KBM-7 (cell line): Measurements from ENCODE around the gene CSNK1A1.
"Not testable (repeated sequence)": the region's sequence is repeated elsewhere in the genome, so short reads cannot be mapped to it uniquely, and the experiment has no call there.

Source experiments
- DNase-seq: peaks from one replicate; pipeline ENCODE4 v3.0.0-alpha.2; 2015
- in situ Hi-C: fragments of 300-500 bp; cut with MboI; formaldehyde crosslinking; loops from 2 replicates; pipeline ENCODE4 v1.14.3; 2020; ENCODE audit warnings: low sequenced_read_pairs, low pct_unique_long_range_greater_than_20kb, mixed read lengths

Gene CSNK1A1

GRCh38 chr5:149472399-149472798, 78.8 kb downstream of the CSNK1A1 start:
- DNase-seq = no peak
- in situ Hi-C loops = no loop called here

GRCh38 chr5:149471406-149472183, 79.6 kb downstream of the CSNK1A1 start:
- in situ Hi-C loops = no loop called here
- no peak for DNase-seq

- in situ Hi-C loops = no loop called here
- no peak for DNase-seq
Observed at GRCh38 chr5:149470942-149471341, 80.3 kb downstream of the CSNK1A1 start.

GRCh38 chr5:149466457-149466972, 84.7 kb downstream of the CSNK1A1 start:
- in situ Hi-C loops = no loop called here
- DNase-seq = peak; percentile 86

DNA sequence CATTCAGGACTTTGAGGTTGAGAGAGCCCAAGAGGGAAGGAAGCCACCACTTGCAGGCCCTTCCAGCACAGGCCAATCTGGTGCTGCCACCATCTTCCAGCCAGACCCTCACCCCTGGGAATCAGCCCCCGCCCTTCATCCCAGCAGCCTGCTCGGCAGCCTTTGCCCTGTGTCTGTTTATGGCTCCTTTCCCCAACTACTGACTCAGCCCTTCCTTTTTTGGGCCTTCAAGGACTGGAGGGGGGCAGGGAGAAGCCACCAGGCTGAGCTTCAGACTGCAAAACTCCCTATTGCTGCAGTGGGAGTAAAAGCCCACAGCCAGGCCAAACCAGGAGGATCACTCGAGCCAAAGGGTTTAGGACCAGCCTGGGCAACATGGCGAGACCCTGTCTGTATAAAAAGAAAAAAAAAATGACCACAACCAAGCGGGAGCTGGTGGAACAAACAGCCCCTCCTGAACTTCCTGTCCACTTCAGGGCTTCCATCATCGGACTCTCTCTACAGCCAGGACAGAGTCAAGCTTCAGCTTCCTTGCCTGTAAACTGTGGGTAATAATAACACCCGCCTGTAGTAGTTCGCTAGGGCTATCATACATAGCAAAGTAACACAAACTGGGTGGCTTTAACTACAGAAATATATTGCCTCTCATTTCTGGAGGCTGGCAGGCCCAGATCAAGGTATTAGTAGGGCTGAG, 86.3 kb downstream of the CSNK1A1 start:
- in situ Hi-C loops = no loop called here
- peak; percentile 51 for DNase-seq

DNA sequence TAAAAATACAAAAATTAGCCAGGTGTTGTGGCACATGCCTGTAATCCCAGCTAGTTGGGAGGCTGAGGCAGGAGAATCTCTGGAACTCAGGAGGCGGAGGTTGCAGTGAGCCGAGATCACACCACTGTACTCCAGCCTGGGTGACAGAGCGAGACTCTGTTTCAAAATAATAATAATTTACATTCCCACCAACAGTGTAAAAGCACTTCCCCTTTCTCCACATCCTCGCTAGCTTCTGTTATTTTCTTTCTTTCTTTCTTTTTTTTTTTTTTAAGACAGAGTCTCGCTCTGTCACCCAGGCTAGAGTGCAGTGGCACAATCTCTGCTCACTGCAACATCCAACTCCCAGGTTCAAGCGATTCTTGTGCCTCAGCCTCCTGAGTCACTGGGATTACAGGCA, 89.3 kb downstream of the CSNK1A1 start:
- in situ Hi-C loops = not testable (repeated sequence)
- DNase-seq = peak; percentile 38

GRCh38 chr5:149459891-149460290, 91.3 kb downstream of the CSNK1A1 start:
- DNase-seq = no peak
- in situ Hi-C loops = no loop called here

DNA sequence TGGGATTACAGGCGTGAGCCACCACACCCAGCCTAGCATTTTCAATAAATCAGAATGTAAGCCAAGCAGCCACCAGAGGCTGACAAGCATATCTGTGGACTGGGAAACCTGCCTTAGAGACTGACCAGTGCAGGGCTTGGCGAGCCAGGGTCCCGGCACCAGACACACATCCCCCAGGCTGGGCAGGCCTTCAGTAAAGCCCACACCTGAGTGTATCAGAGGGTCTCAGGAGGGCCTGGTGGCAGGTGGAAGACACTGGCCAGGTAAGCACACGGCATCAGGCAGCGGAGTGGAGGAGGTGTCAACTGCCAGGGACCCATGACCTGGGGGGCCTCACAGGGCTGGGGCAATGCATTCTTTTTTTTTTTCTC, 93.9 kb downstream of the CSNK1A1 start:
- DNase-seq = no peak
- in situ Hi-C loops = no loop called here

GRCh38 chr5:149456597-149457392, 94.4 kb downstream of the CSNK1A1 start:
- peak; percentile 25 for DNase-seq

DNA sequence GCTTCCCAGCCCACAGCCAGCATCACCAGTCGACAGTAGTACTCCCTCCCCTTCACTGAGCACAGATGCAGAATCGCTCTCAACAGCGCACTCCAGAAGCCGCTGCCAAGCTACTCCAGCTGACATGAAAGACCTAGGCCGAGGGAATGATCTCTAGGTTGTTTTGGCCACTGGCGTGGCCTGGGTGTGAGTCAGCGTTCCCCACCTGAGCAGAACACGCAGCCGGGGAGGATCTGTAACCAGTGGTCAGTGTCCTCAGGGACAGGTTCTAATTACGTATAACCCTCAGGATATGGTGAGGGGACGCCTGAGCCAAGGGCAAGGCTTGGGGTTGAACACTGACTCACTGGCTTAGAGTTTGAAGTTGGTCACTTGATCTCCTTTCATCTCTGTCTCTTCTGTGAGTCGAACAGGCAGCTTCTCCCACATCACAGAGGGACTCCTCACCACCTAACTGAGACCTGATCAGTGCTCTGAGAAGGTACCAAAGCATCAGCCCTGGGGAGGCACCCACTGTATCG, 95.3 kb downstream of the CSNK1A1 start:
- in situ Hi-C loops = no loop called here
- no peak for DNase-seq

More at GRCh38 chr5:149456597-149457392, 94.4 kb downstream of the CSNK1A1 start:
- in situ Hi-C loops = no loop called here

- no peak for DNase-seq
- in situ Hi-C loops = no loop called here
Observed at GRCh38 chr5:149453618-149454415, 97.4 kb downstream of the CSNK1A1 start.

DNA sequence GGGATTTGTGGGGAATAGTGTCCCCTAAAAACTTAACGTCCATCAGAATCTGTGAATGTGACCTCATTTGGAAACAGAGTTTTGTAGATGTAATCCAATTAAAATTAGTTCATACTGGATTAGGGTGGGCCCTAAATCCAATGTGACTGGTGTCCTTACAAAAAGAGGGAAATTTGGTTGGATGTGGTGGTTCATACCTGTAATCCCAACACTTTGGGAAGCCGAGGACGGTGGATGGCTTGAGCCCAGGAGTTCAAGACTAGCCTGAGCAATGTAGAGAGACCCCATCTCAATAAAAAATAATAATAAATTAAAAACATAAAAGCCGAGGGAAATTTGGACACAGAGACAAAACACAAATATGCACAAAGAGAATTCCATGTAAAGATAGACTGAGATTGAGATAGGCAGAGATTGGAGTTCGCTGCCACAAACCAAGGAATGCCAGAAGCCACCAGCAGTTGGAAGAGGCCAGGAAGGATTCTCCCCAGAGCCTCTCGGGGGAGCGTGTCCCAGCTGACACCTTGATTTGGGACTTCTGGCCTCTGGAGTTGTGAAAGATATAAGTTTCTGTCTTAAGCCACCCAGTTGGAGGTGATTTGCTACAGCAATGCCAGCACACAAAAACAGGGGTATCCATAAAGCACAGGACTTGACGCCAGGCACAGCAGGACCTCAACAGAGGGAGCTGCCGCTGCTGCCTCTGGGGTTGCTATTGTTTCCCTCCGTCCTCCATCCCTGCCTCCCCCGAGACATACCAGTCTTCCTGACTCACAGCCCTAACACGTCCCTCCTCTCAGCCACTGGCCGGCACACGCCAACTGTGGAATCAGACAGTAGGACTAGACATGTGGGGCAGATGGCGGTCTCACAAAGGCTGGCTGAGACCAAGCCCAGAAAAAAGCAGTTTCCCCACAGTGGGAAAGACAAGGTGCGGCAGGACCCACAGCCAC, 98.3 kb downstream of the CSNK1A1 start:
- no peak for DNase-seq

DNA sequence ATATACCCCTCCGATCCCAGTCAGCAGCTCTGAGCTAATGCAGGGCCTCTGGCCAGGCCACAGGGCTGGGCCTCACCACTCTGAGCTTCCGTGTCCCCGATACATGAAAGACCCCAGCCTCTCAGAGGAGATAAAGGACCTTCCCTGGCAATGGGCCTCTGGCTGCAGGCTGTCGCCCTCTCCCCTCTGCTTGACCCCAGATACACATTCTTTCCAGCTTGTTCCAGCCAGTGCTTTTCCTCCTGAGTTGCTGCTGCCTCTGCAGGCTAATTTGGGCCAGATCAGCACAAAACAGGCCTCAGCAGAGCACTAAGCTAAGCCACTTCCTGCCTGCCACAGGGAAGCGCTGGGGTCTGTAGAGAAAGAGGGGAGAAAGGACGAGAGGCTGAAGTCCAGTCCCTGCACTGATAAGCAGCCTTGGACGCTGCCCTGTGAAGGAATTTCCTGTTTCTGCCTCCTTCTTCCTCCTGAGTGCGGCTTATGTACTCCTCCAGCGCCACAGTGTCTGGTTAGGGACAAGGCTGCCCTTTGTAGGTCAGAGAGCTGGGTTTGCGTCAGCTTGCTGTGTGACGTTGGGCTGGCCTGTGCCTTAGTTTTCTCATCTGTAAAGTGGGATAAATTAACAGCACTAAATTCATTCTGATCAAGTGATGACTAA, 99.1 kb downstream of the CSNK1A1 start:
- peak; percentile 65 for DNase-seq
- in situ Hi-C loops = no loop called here

More for the DNA sequence above, 98.3 kb downstream of the CSNK1A1 start:
- in situ Hi-C loops = no loop called here

GRCh38 chr5:149450199-149450598, 101.0 kb downstream of the CSNK1A1 start:
- no peak for DNase-seq
- in situ Hi-C loops = no loop called here

GRCh38 chr5:149448831-149449714, 102.2 kb downstream of the CSNK1A1 start:
- peak; percentile 48 for DNase-seq
- in situ Hi-C loops = loop anchor here (10.0 kb wide), 1 partner anchor 106 kb away; the partner anchor contains the start of gene CSNK1A1

DNA sequence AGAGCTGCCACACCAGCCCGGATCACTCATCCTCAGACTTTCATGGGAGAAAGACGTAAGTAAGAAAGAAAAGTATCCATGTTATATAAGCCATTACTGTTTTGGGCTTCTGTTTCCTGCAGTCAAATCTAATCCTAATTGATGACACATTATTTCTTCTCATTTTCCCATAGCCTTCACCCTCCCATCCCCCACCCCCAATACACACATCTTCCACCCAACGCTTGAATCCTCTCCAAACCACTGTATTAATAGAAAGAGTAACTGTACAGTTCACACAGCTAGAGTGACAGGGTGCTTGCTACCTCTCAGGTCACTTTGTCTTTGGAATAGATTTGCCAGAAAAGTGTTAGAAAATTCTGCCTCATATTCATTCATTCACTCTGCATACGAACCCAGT, 102.8 kb downstream of the CSNK1A1 start:
- in situ Hi-C loops = loop anchor here (10.0 kb wide), 1 partner anchor 106 kb away; the partner anchor contains the start of gene CSNK1A1

More for the DNA sequence above, 102.8 kb downstream of the CSNK1A1 start:
- DNase-seq = no peak
